K562 (cell line): Measurements from ENCODE around the gene MPZL3. TPM values are rescaled to one million over a fixed set of nuclear protein-coding genes. Genes with fewer than 3 reads are reported as not detected.

Experiments
- ATAC-seq: fragments of 200-7000 bp; cut with Tn5 transposase; 3 replicates; pipeline ENCODE4 v1.9.1; 2020; ENCODE audit warnings: moderate library complexity
- BruUV-seq: library from RNA; stranded (reverse); fragments of 400-500 nt; replicated peaks from 2 replicates; lab custom pipeline; 2021; lab: Mats Ljungman, UMichigan
- CTCF ChIA-PET: fragments of 300-600 bp; formaldehyde crosslinking; extraction: SDS; loops from one replicate; lab custom pipeline; 2021; ENCODE audit warnings: low intra/inter-chr PET ratio; lab: Yijun Ruan, JAX
- POLR2A ChIA-PET: fragments of 300-600, 350-650 bp; sonication (Branson Sonifier 250); formaldehyde crosslinking; extraction: SDS; loops from one replicate; lab custom pipeline; 2021; ENCODE audit warnings: antibody characterized with exemption, inconsistent platforms; lab: Yijun Ruan, JAX
- DNase-seq, 4 experiments: peaks; one replicate each; pipeline versions ENCODE4 v3.0.0 to v3.0.0-alpha.2; 2011 to 2018; ENCODE audit warnings: low spot score in 3 of 4, mixed read lengths in 3 of 4; ENCODE audit errors: extremely low read depth in 1 of 4
- FAIRE-seq: peaks from 2 replicates; lab custom pipeline; 2011; peaks lifted over from hg19 to GRCh38; lab: Jason Lieb, UNC
- H2AFZ ChIP-seq: 2 replicates; pipeline ENCODE4 v1.6.0; 2011; ENCODE audit warnings: low read depth, low read length, control low read depth, inconsistent platforms
- H3K27ac ChIP-seq: fragments of 200-600 bp; 3 replicates; pipeline ENCODE4 v1.8.0; 2011; ENCODE audit warnings: low read depth, mild to moderate bottlenecking, control low read depth, inconsistent platforms, low read length, moderate library complexity, mixed read lengths; ENCODE audit errors: extremely low read depth
- H3K27me3 ChIP-seq, 2 experiments: fragments of 300-600 bp in 1 of 2; 2 replicates in 1 of 2; 3 replicates in 1 of 2; pipeline versions ENCODE4 v1.6.0 to v1.8.0; 2011; ENCODE audit warnings: inconsistent platforms in 2 of 2, low read length in 2 of 2, mild to moderate bottlenecking in 1 of 2, mixed read lengths in 1 of 2, moderate library complexity in 1 of 2; ENCODE audit not compliant: control insufficient read depth in 2 of 2, insufficient read depth in 2 of 2
- H3K36me3 ChIP-seq: fragments of 300-600 bp; 3 replicates; pipeline ENCODE4 v1.8.0; 2011; ENCODE audit warnings: mild to moderate bottlenecking, low read length, inconsistent platforms; ENCODE audit not compliant: control insufficient read depth, insufficient read depth
- H3K4me1 ChIP-seq, 2 experiments: fragments of 200-600 bp in 1 of 2; replicated peaks in 1 of 2; 2 replicates in 1 of 2; 3 replicates in 1 of 2; pipeline versions ENCODE4 v1.5.1 to v1.8.0; 2011; ENCODE audit warnings: inconsistent platforms in 2 of 2, low read length in 2 of 2, mild to moderate bottlenecking in 1 of 2, mixed read lengths in 1 of 2, moderate library complexity in 1 of 2; ENCODE audit not compliant: control insufficient read depth in 2 of 2, insufficient read depth in 2 of 2
- H3K4me2 ChIP-seq: 2 replicates; pipeline ENCODE4 v1.6.1; 2011; ENCODE audit warnings: low read length, control low read depth, inconsistent platforms, mixed read lengths; ENCODE audit not compliant: insufficient read depth
- H3K4me3 ChIP-seq: fragments of 200-600 bp; sonication (generic), shearing (Covaris generic); 2 replicates; pipeline ENCODE4 v1.5.1; 2016; ENCODE audit warnings: control low read depth, inconsistent platforms
- H3K79me2 ChIP-seq: fragments of 200-600 bp; 3 replicates; pipeline ENCODE4 v1.8.0; 2011; ENCODE audit warnings: low read length, inconsistent platforms; ENCODE audit not compliant: control insufficient read depth, insufficient read depth
- H3K9ac ChIP-seq, 2 experiments: 2 replicates each; pipeline versions ENCODE4 v1.6.0 to v1.6.1; 2011; ENCODE audit warnings: low read depth in 2 of 2, low read length in 2 of 2, control low read depth in 1 of 2, inconsistent platforms in 1 of 2, mild to moderate bottlenecking in 1 of 2, mixed read lengths in 1 of 2; ENCODE audit not compliant: insufficient read depth in 1 of 2
- H3K9me1 ChIP-seq: one replicate; pipeline ENCODE4 v1.6.0; 2011; ENCODE audit warnings: inconsistent platforms, mild to moderate bottlenecking, low read length, moderate library complexity; ENCODE audit not compliant: control insufficient read depth, insufficient read depth
- H3K9me3 ChIP-seq: replicated peaks from 2 replicates; pipeline ENCODE4 v1.5.1; 2011; ENCODE audit warnings: low read depth, low read length, inconsistent platforms; ENCODE audit not compliant: control insufficient read depth, insufficient read depth
- H4K20me1 ChIP-seq: replicated peaks from 2 replicates; pipeline ENCODE4 v1.6.1; 2011; ENCODE audit warnings: low read length, inconsistent platforms, mixed read lengths; ENCODE audit not compliant: control insufficient read depth, insufficient read depth
- ATF6 ChIP-seq: sonication (generic); formaldehyde crosslinking; IDR thresholded peaks from 2 replicates; pipeline ENCODE4 v1.4.0; 2020; ENCODE audit warnings: mild to moderate bottlenecking, missing genetic modification reagents
- BRF1 ChIP-seq: IDR thresholded peaks from 3 replicates; pipeline ENCODE4 v1.6.1; 2011; ENCODE audit warnings: borderline replicate concordance, mild to moderate bottlenecking; ENCODE audit not compliant: insufficient read length; ENCODE audit errors: extremely low read depth
- HMG20B ChIP-seq: fragments of 250-450 bp; sonication (Bioruptor Pico); IDR thresholded peaks from 2 replicates; pipeline ENCODE4 v1.5.0; 2021; ENCODE audit warnings: mild to moderate bottlenecking
- KDM2B ChIP-seq: fragments of 250-450 bp; sonication (Bioruptor Pico); IDR thresholded peaks from 2 replicates; pipeline ENCODE4 v1.8.0; 2021; ENCODE audit warnings: mild to moderate bottlenecking, moderate library complexity
- MTA3 ChIP-seq: fragments of 450-650 bp; formaldehyde crosslinking; IDR thresholded peaks from 2 replicates; pipeline ENCODE4 v1.6.1; 2017; ENCODE audit warnings: mild to moderate bottlenecking, borderline replicate concordance
- PRPF4 ChIP-seq: fragments of 200-400 bp; formaldehyde crosslinking; IDR thresholded peaks from one replicate; pipeline ENCODE4 v1.6.1; 2017; ENCODE audit warnings: low read length, low read depth, mild to moderate bottlenecking; ENCODE audit not compliant: insufficient read depth, poor library complexity, severe bottlenecking
- SRF ChIP-seq, 2 experiments: fragments of 250-450, 450-650 bp in 1 of 2; sonication (Bioruptor Pico) in 1 of 2; sonication (generic) in 1 of 2; formaldehyde crosslinking; IDR thresholded peaks; 2 replicates each; pipeline versions ENCODE4 v1.5.0 to v1.5.1; 2020 to 2022; ENCODE audit warnings: mild to moderate bottlenecking in 1 of 2, missing genetic modification reagents in 1 of 2
- ZBTB1 ChIP-seq: sonication (generic); formaldehyde crosslinking; IDR thresholded peaks from 2 replicates; pipeline ENCODE4 v1.8.1; 2023; ENCODE audit warnings: missing genetic modification reagents, low read depth, mild to moderate bottlenecking, borderline replicate concordance
- ZNF175 ChIP-seq: fragments of 200-800 bp; sonication (Bioruptor generic); IDR thresholded peaks from 2 replicates; pipeline ENCODE4 v1.6.1; 2016; ENCODE audit warnings: low read depth, mild to moderate bottlenecking, missing genetic modification characterization, missing compliant biosample characterization
- WGBS: fragments of 100-300 bp; shearing (Covaris generic); methylation state at CpG from one replicate; pipeline ENCODE4 v1.1.6; 2016; ENCODE audit warnings: low coverage, mixed read lengths; ENCODE audit not compliant: insufficient coverage; ENCODE audit errors: missing lambda C conversion rate; 5-methylcytosine and 5-hydroxymethylcytosine counted together
- in situ Hi-C: fragments of 300-500 bp; cut with MboI; formaldehyde crosslinking; loops from 4 replicates; pipeline ENCODE4 v1.15.0; 2018; ENCODE audit warnings: inconsistent platforms, mixed read lengths
- intact Hi-C: fragments of 100-400 bp; cut with micrococcal nuclease; formaldehyde crosslinking; loops from 2 replicates; pipeline ENCODE4 v1.14.2; 2022
- polyA plus RNA-seq, 8 experiments: library from polyadenylated mRNA; depleted of rRNA in 4 of 8; stranded (reverse) in 5 of 8; unstranded in 3 of 8; fragments of >200 nt; fragmentation: Nextera tagmentation in 2 of 8; fragmentation: Illumina TruSeq in 1 of 8; extraction: Ambion mirVana in 2 of 8; extraction: Trizol in 1 of 8; gene quantifications; 2 replicates each; pipeline versions ENCODE4 v1.2.1 to v1.2.3, GENCODE V29; 2011 to 2014; ENCODE audit warnings: inconsistent platforms in 1 of 8, missing spikeins in 1 of 8
- total RNA-seq, 7 experiments: library from RNA; depleted of rRNA in 6 of 7; stranded (reverse); fragments of >200 nt in 6 of 7; fragmentation: Illumina TruSeq in 2 of 7; extraction: Trizol in 2 of 7; gene quantifications; 2 replicates each; pipeline versions ENCODE4 v1.2.1 to v1.2.3, GENCODE V29; 2011 to 2021; ENCODE audit warnings: low replicate concordance in 1 of 7
- TF ChIP-seq, protein P1 (sequence below), 2 experiments: fragments of 450-650 bp in 1 of 2; sonication (generic) in 1 of 2; formaldehyde crosslinking in 1 of 2; IDR thresholded peaks in 1 of 2; conservative IDR thresholded peaks in 1 of 2; 2 replicates each; pipeline versions ENCODE4 v1.6.1 to v1.8.1; 2016 to 2023; ENCODE audit warnings: mild to moderate bottlenecking in 2 of 2, moderate library complexity in 2 of 2, inconsistent platforms in 1 of 2, missing genetic modification reagents in 1 of 2

MPZL3 gene
- total and polyA plus RNA-seq, 9 of the 15 experiments (the other 6 are each of a cell fraction or from before 2014, with no cell fraction given), result 0.97 to 2.9 (median 1.6) TPM

DNA sequence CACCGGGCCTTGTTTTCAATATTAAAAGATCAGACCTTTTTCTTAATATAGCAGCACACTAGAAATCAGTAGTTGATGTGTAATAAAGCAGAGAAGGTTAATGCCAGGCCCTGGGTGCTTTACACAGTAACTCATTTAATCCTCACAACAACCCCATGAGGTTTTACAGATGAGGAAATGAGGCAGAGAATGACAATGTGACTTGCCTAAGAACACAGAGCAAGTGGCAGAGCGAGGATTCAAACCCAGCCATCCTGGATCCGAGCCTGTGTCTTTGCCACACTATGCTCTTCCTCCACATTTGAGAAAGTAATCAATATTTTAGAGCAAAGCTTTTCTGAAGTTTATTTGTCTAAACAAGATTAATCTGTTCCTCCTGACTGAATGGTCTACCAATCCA lies 34.6 kb downstream of the MPZL3 start:
- no peak for ATAC-seq
- POLR2A ChIA-PET, result no interaction called here
- intact Hi-C loops, result no loop called here
- Histone ChIP-seq H3K79me2 (no peaks in the 10 kb centered on the region), H3K9ac (no peak overlapping the region), H3K4me2 (no peak overlapping the region), H3K27ac (no peak overlapping the region), H3K9me1 (no peaks in the 10 kb centered on the region), H3K4me1 (peaks cover 0 to 5% of the 10 kb centered on the region in 2 experiments; a peak in 1 of 5 replicates), H2AFZ (no peak overlapping the region), H3K9me3 (no peaks in the 10 kb centered on the region), H3K27me3 (peaks cover 8 to 34% of the 10 kb centered on the region in 2 experiments), H3K36me3 (no peaks in the 10 kb centered on the region), H3K4me3 (no peak overlapping the region), H4K20me1 (no peaks in the 10 kb centered on the region)
- 16% methylated on average over 3 of the region's 3 CpGs for WGBS
- CTCF ChIA-PET, result no interaction called here
- DNase-seq, result no peak
- no TSS peak for BruUV-seq
- in situ Hi-C loops, result no loop called here
- FAIRE-seq, result no peak
- TF ChIP-seq SRF (CRISPR knock-in tag; IDR thresholded peaks at IDR 0.05) (no peak), ZBTB1 (CRISPR knock-in tag) (no peak), BRF1 (no peak), KDM2B (CRISPR knock-in tag) (no peak), PRPF4 (no peak), HMG20B (no peak), MTA3 (no peak), ATF6 (CRISPR knock-in tag) (no peak), ZNF175 (CRISPR knock-in tag) (no peak)
- TF ChIP-seq, protein P1, sequence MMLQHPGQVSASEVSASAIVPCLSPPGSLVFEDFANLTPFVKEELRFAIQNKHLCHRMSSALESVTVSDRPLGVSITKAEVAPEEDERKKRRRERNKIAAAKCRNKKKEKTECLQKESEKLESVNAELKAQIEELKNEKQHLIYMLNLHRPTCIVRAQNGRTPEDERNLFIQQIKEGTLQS (IDR thresholded peaks at IDR 0.05), result no peak
- TF ChIP-seq, protein P1 (CRISPR knock-in tag; conservative IDR thresholded peaks at IDR 0.05), result no peak
